RWPE1 (cell line): ENCODE measurements around the gene CRYAA.
"Not testable (repeated sequence)": the region's sequence is repeated elsewhere in the genome, so short reads cannot be mapped to it uniquely, and the experiment has no call there.

Source experiments
- CTCF ChIA-PET: fragments of 350-600 bp; sonication (Branson Sonifier 250); formaldehyde crosslinking; extraction: SDS; loops from one replicate; lab custom pipeline; 2021; lab: Yijun Ruan, JAX
- POLR2A ChIA-PET: fragments of 400-600 bp; formaldehyde crosslinking; extraction: SDS; loops from one replicate; lab custom pipeline; 2020; ENCODE audit warnings: antibody characterized with exemption; ENCODE audit not compliant: low non-redundant PET; lab: Yijun Ruan, JAX
- DNase-seq: peaks from one replicate; pipeline ENCODE4 v3.0.0; 2012; ENCODE audit warnings: low spot score
- H3K27ac ChIP-seq: fragments of 450-650 bp; 2 replicates; pipeline ENCODE4 v1.5.1; 2017

Gene CRYAA

GRCh38 chr21:43168708-43169107, at the start of gene CRYAA:
CRYAA (plus strand) TSS chr21:43169008; CDS start chr21:43169100, 92 bp downstream.
- CTCF ChIA-PET, POLR2A ChIA-PET, DNase-seq, H3K27ac ChIP-seq: not testable (repeated sequence)

- H3K27ac ChIP-seq, DNase-seq, CTCF ChIA-PET, POLR2A ChIA-PET: not testable (repeated sequence)
Measured at GRCh38 chr21:43130094-43130493, 38.7 kb upstream of the CRYAA start.

GRCh38 chr21:43134520-43134919, 34.3 kb upstream of the CRYAA start:
- POLR2A ChIA-PET, H3K27ac ChIP-seq, CTCF ChIA-PET, DNase-seq: not testable (repeated sequence)

- POLR2A ChIA-PET, CTCF ChIA-PET, DNase-seq, H3K27ac ChIP-seq: not testable (repeated sequence)
Measured at GRCh38 chr21:43138944-43139343, 29.9 kb upstream of the CRYAA start.

GRCh38 chr21:43141407-43141806, 27.4 kb upstream of the CRYAA start:
- DNase-seq, POLR2A ChIA-PET, CTCF ChIA-PET, H3K27ac ChIP-seq: not testable (repeated sequence)

- DNase-seq, POLR2A ChIA-PET, CTCF ChIA-PET, H3K27ac ChIP-seq: not testable (repeated sequence)
Measured at GRCh38 chr21:43146637-43147036, 22.2 kb upstream of the CRYAA start.

- DNase-seq, H3K27ac ChIP-seq, POLR2A ChIA-PET: not testable (repeated sequence)
Measured at GRCh38 chr21:43147999-43148398, 20.8 kb upstream of the CRYAA start.

GRCh38 chr21:43149344-43149743, 19.5 kb upstream of the CRYAA start:
- CTCF ChIA-PET, H3K27ac ChIP-seq, DNase-seq, POLR2A ChIA-PET: not testable (repeated sequence)

More at GRCh38 chr21:43147999-43148398, 20.8 kb upstream of the CRYAA start:
- CTCF ChIA-PET = not testable (repeated sequence)

- CTCF ChIA-PET, DNase-seq, H3K27ac ChIP-seq, POLR2A ChIA-PET: not testable (repeated sequence)
Measured at GRCh38 chr21:43153601-43154000, 15.2 kb upstream of the CRYAA start.

- DNase-seq, H3K27ac ChIP-seq, POLR2A ChIA-PET, CTCF ChIA-PET: not testable (repeated sequence)
Measured at GRCh38 chr21:43159279-43160175, 9.3 kb upstream of the CRYAA start.

GRCh38 chr21:43161826-43162707, 6.7 kb upstream of the CRYAA start:
- DNase-seq, POLR2A ChIA-PET, CTCF ChIA-PET, H3K27ac ChIP-seq: not testable (repeated sequence)

- DNase-seq, POLR2A ChIA-PET, CTCF ChIA-PET: not testable (repeated sequence)
Measured at GRCh38 chr21:43162708-43163205, 6.1 kb upstream of the CRYAA start.

GRCh38 chr21:43164823-43165222, 4.0 kb upstream of the CRYAA start:
- POLR2A ChIA-PET, CTCF ChIA-PET, DNase-seq, H3K27ac ChIP-seq: not testable (repeated sequence)

More at GRCh38 chr21:43162708-43163205, 6.1 kb upstream of the CRYAA start:
- not testable (repeated sequence) for H3K27ac ChIP-seq

- CTCF ChIA-PET, POLR2A ChIA-PET, DNase-seq, H3K27ac ChIP-seq: not testable (repeated sequence)
Measured at GRCh38 chr21:43165734-43166133, 3.1 kb upstream of the CRYAA start.

- CTCF ChIA-PET, POLR2A ChIA-PET, DNase-seq, H3K27ac ChIP-seq: not testable (repeated sequence)
Measured at GRCh38 chr21:43169230-43169886, 550 bp downstream of the CRYAA start.

GRCh38 chr21:43169891-43170290, 1.1 kb downstream of the CRYAA start:
- POLR2A ChIA-PET, CTCF ChIA-PET: not testable (repeated sequence)

More at GRCh38 chr21:43169891-43170290, 1.1 kb downstream of the CRYAA start:
- DNase-seq, H3K27ac ChIP-seq: not testable (repeated sequence)
